ENCODE results near the gene ARHGEF39.
"Not testable (repeated sequence)": the region's sequence is repeated elsewhere in the genome, so short reads cannot be mapped to it uniquely, and the experiment has no call there.

ARHGEF39 gene

DNA sequence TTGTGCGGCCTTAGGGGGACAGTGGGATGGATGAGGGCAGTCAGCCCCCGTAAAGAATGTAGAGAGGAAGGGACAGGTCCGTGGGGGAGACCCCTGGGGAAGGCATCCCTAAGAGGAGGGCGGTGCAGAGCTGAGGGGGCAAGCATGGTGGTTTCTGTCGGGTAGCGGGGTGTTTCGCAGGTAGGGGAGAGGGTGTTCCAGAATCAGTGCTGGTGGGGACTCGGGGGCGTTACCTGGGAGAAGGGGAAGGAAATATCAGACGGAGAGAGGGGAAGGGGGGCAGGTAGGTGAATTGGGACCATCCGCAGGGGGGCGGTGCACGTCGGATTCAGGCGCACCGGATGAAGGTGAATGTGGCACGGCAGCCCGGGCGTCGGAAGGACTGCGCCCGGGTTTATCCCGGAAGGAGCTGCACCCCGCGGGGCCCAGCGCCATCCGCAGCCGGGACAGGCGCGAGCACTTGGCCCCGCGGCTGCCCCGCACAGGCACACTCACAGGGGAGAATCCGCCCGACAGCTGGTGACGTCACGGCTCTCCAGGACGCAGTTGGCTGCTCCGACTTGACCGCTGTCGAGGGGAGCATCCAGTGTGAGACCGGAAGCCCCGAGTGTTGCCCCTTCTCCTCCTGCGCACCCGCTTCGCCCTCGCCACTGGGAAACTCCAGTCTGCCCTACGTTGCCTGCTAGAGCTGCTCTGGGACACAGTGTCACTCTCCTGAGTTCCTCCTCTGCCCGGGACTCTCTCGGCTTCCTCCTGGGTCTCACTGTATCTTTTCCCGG lies 48.1 kb downstream of the ARHGEF39 start:
- peak; percentile 89 for DNase-seq

GRCh38 chr9:35615981-35616680 lies 48.9 kb downstream of the ARHGEF39 start:
- no peak for DNase-seq

DNA sequence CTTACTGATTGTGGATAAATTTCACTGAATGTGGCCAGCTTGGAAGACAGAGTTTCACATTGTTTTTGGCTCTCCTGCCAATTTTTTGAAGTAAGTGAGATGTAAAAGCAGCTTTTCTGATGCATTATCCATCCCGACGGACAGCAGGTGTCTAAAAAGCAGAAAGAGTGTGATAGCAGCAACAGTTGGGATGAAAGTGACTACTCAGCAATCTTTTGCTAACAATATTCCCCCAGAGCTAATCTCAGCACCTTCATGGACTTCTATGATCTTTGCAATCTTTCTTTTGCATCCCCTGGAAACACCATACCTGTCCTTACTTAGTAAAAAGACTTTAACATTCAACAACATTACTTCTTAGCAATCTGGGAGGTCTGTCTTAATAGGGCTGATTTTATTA lies 52.2 kb downstream of the ARHGEF39 start:
- no peak for DNase-seq

DNA sequence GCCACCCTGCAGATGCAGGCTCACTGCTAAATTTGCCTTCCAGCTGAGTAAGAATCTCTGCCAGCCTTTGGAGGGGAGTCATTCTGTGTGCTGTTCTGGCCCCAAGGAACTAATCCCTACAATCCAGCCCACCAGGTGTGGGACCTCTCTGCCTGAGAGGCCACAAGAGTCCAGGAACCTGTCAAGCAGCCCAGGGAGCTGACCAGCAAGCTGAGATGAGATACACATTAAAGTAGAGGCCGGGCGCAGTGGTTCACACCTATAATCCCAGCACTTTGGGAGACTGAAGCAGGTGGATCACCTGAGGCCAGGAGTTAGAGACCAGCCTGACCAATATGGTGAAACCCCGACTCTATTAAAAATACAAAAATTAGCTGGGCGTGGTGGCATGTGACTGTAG lies 52.9 kb downstream of the ARHGEF39 start:
- DNase-seq: not testable (repeated sequence)

- DNase-seq: peak; percentile 68
Measured at GRCh38 chr9:35611230-35611797, 53.7 kb downstream of the ARHGEF39 start.

DNA sequence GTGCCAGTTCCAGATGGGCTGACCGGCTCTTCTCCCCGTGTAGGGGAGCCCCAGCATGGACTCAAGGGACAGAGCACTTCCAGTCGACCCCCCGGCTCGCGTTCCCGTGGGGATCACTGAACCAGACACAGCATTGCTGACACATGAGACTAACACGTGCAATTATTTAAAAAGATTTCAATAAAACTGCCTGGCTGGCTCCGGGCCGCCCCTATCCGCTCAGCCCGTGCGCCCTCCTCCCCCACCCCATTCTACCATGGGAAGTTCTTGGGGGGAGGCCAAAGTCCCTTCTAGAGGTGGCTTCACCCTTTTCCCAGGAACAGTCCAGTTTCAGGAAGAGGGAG lies 55.2 kb downstream of the ARHGEF39 start:
- DNase-seq: no peak
